Epithelial cell of esophagus (primary cell): ENCODE data around the gene SGTA.
"Not testable (repeated sequence)": the region's sequence is repeated elsewhere in the genome, so short reads cannot be mapped to it uniquely, and the experiment has no call there.

Source experiments
- DNase-seq: peaks from one replicate; pipeline ENCODE4 v3.0.0; 2010; ENCODE audit warnings: low read depth
- H3K4me3 ChIP-seq: 2 replicates; pipeline ENCODE4 v1.5.1; 2011; ENCODE audit warnings: mild to moderate bottlenecking, low read length, control low read depth
- CTCF ChIP-seq: IDR thresholded peaks from 2 replicates; pipeline ENCODE4 v1.5.1; 2011; ENCODE audit warnings: low read depth, mild to moderate bottlenecking, low read length, control low read depth, inconsistent platforms; ENCODE audit not compliant: insufficient read depth; ENCODE audit errors: missing control alignments

Gene SGTA

GRCh38 chr19:2798158-2798685, 15.1 kb upstream of the SGTA start:
- no peak overlapping the region for H3K4me3 ChIP-seq
- DNase-seq = no peak
- no peak for TF ChIP-seq CTCF

GRCh38 chr19:2797280-2797679, 14.2 kb upstream of the SGTA start:
- no peak for TF ChIP-seq CTCF
- DNase-seq = no peak
- H3K4me3 ChIP-seq = no peak overlapping the region

DNA sequence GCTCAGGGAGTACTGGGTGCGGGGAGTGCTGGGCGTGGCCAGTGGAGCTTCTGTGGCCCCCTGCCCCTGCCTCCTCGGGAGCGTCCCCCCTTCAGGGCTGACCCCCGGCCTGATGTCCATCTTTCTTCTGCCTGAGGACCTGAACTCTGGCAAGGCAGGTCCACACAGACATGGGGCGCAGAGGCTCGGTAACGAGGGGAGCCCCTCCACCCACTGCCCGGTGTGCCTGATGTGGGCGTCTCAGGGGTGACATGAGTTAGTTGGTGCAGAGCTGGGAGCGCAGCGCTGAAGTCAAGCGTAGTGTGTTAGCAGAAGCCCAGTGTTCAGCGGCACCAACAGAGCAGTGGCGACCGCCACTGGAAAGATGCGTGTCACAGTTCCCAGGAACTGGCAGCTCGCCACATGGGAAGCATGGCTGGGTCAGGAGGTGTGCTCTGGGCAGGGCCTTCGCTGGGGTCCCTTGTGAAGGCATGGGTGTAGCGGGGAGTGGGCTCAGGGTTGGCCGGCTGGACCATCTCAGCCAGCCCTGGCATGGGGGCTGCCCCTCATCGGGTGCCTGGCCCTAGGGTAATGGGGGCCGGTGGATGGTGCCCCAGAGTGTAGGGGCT, 13.7 kb upstream of the SGTA start:
- no peak overlapping the region for H3K4me3 ChIP-seq
- no peak for TF ChIP-seq CTCF
- DNase-seq = no peak

DNA sequence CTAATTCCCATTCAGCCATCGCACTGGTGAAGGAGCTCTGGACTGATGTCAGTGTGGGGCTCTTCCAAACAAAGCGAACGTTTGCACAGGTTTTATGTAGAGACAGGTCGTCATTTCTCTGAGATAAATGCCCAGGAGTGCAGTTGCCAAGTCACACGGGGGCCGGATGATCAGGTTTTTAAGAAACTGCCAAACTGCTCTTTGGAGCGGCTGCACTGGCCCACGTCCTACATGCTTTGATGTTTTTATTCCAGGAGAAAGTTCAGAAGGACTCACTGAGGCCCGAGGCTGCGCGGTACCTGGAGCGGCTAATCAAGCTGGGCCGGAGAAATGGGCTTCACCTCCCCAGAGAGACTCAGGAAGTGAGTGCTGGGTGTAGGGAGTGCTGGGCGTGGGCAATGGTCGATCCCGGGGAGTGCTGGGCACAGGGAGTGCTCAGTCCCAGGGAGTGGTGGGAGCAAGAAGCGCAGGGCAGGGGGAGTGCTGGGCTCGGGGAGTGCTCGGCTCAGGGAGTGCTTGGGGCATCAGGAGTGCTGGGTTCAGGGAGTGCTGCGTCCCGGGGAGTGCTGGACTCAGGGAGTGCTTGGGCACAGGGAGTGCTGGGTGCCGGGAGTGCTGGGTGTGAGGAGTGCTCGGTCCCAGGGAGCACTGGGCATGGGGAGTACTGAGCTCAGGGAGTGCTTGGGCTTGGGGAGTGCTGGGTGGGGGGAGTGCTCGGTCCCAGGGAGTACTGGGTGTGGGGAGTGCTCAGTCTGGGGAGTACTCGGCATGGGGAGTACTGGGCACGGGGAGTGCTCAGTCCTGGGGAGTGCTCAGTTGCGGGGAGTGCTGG, 13.0 kb upstream of the SGTA start:
- no peak for DNase-seq

GRCh38 chr19:2793577-2793976, 10.5 kb upstream of the SGTA start:
- no peak for TF ChIP-seq CTCF
- no peak overlapping the region for H3K4me3 ChIP-seq
- DNase-seq = no peak

More for the DNA sequence above, 13.0 kb upstream of the SGTA start:
- TF ChIP-seq CTCF = no peak
- no peak overlapping the region for H3K4me3 ChIP-seq

DNA sequence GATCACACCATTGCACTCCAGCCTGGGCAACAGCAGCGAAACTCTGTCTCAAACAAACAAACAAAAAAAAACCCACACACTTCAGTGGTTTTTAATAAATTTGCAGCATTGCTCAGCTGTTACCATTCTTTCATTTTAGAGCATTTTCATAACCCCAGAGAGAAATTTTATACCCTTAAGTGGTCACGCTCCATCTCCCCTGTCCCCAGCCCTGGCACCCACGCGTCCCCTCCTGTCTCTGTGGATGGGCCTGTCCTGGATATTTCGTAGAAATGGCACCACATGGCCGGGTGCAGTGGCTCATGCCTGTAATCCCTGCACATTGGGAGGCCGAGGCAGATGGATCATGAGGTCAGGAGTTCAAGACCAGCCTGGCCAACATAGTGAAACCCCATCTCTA, 10.1 kb upstream of the SGTA start:
- no peak for DNase-seq
- no peak for TF ChIP-seq CTCF

DNA sequence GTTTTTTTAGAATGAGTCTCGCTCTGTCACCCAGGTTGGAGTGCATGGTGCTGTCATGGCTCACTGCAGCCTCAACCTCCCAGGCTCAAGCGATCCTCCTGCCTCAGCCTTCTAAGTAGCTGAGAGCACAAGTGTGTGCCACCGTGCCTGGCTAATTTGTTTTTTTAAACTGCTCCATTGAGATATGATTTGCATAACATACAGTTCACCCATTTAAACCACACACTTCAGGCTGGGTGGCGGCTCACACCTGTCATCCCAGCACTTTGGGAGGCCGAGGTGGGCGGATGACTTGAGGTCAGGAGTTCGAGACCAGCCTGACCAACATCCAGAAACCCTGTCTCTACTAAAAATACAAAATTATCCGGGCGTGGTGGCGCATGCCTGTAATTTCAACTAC, 9.6 kb upstream of the SGTA start:
- DNase-seq, H3K4me3 ChIP-seq: not testable (repeated sequence)

More for the DNA sequence above, 10.1 kb upstream of the SGTA start:
- H3K4me3 ChIP-seq = no peak overlapping the region
